ENCODE measurements around the gene PYGL. TPM values are rescaled to one million over a fixed set of nuclear protein-coding genes. Genes with fewer than 3 reads are reported as not detected.

PYGL gene
- polyA plus RNA-seq, 1 donor (not counting 4 experiments of a cell fraction or from before 2014, with no cell fraction given), result 331 TPM

DNA sequence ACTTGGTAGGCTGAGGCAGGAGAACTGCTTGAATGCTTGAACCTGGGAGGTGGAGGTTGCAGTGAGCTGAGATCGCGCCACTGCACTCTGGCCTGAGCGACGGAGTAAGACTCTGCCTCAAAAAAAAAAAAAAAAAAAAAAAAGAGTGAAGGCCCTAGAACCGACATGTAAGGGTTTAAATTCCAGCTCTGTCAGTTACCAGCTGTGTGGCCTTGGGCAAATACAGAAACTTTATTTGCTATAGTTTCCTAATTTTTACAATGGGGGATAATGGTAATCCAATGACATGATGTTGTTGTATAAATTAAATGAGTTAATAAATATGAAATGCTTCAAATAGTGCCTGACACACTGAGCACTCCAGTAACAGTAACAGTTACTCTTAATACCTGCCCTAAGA lies 19.6 kb upstream of the PYGL start:
- Histone ChIP-seq H3K9ac (ENCODE audit: control insufficient read depth, extremely low read depth, insufficient read depth, low read length) (no peak overlapping the region), H3K27me3 (ENCODE audit: control insufficient read depth, extremely low read depth, insufficient read depth, low read length) (no peaks in the 10 kb centered on the region), H4K20me1 (ENCODE audit: control insufficient read depth, extremely low read depth, insufficient read depth, low read length) (no peaks in the 10 kb centered on the region), H3K36me3 (ENCODE audit: control insufficient read depth in 2 of 2, extremely low read depth in 1 of 2, insufficient read depth in 2 of 2, low read length in 2 of 2) (no peaks in the 10 kb centered on the region), H3K4me1 (ENCODE audit: control insufficient read depth, extremely low read depth, insufficient read depth, low read length) (peaks cover 10% of the 10 kb centered on the region), H3K9me1 (ENCODE audit: control insufficient read depth, extremely low read depth, insufficient read depth, low read length) (no peaks in the 10 kb centered on the region), H2AFZ (ENCODE audit: control insufficient read depth, low read length) (no peak overlapping the region), H3K79me2 (ENCODE audit: control insufficient read depth, insufficient read depth, low read length) (no peaks in the 10 kb centered on the region), H3K4me2 (ENCODE audit: control insufficient read depth, extremely low read depth, insufficient read depth, low read depth, low read length) (no peak overlapping the region), H3K27ac (ENCODE audit: control insufficient read depth, insufficient read depth, low read length) (no peak overlapping the region), H3K9me3 (ENCODE audit: control insufficient read depth, low read depth, low read length) (no peaks in the 10 kb centered on the region), H3K4me3 (ENCODE audit: control insufficient read depth in 2 of 3, extremely low read depth in 1 of 3, insufficient read depth in 2 of 3, low read depth in 1 of 3, low read length in 3 of 3) (no peak overlapping the region)
- dilution Hi-C loops (cut with MboI; ENCODE audit: extremely low pct_ligation_motif_present, low sequenced_read_pairs), result no loop called here
- DNase-seq (ENCODE audit: low read depth, low spot score), result no peak
- no peak for TF ChIP-seq EZH2 (IDR thresholded peaks at IDR 0.05; ENCODE audit: low read length)
- no peak for TF ChIP-seq CTCF (optimal IDR thresholded peaks at IDR 0.05 in 1 of 3, IDR thresholded peaks at IDR 0.05 in 1 of 3, conservative IDR thresholded peaks at IDR 0.05 in 1 of 3; ENCODE audit: extremely low read depth in 1 of 3, insufficient read depth in 2 of 3, low read length in 3 of 3)
- FAIRE-seq, result no peak

- peak; percentile 84 for FAIRE-seq
- Histone ChIP-seq H3K4me3 (ENCODE audit: control insufficient read depth in 2 of 3, extremely low read depth in 1 of 3, insufficient read depth in 2 of 3, low read depth in 1 of 3, low read length in 3 of 3) (no peak overlapping the region), H2AFZ (ENCODE audit: control insufficient read depth, low read length) (no peak overlapping the region), H3K27me3 (ENCODE audit: control insufficient read depth, extremely low read depth, insufficient read depth, low read length) (no peaks in the 10 kb centered on the region), H4K20me1 (ENCODE audit: control insufficient read depth, extremely low read depth, insufficient read depth, low read length) (no peaks in the 10 kb centered on the region), H3K4me1 (ENCODE audit: control insufficient read depth, extremely low read depth, insufficient read depth, low read length) (peaks cover 10% of the 10 kb centered on the region), H3K9ac (ENCODE audit: control insufficient read depth, extremely low read depth, insufficient read depth, low read length) (no peak overlapping the region), H3K9me1 (ENCODE audit: control insufficient read depth, extremely low read depth, insufficient read depth, low read length) (no peaks in the 10 kb centered on the region), H3K36me3 (ENCODE audit: control insufficient read depth in 2 of 2, extremely low read depth in 1 of 2, insufficient read depth in 2 of 2, low read length in 2 of 2) (no peaks in the 10 kb centered on the region), H3K9me3 (ENCODE audit: control insufficient read depth, low read depth, low read length) (no peaks in the 10 kb centered on the region), H3K4me2 (ENCODE audit: control insufficient read depth, extremely low read depth, insufficient read depth, low read depth, low read length) (no peak overlapping the region), H3K79me2 (ENCODE audit: control insufficient read depth, insufficient read depth, low read length) (no peaks in the 10 kb centered on the region), H3K27ac (ENCODE audit: control insufficient read depth, insufficient read depth, low read length) (no peak overlapping the region)
- dilution Hi-C loops (cut with MboI; ENCODE audit: extremely low pct_ligation_motif_present, low sequenced_read_pairs), result no loop called here
- no peak for DNase-seq (ENCODE audit: low read depth, low spot score)
- TF ChIP-seq EZH2 (IDR thresholded peaks at IDR 0.05; ENCODE audit: low read length) (no peak), CTCF (optimal IDR thresholded peaks at IDR 0.05 in 1 of 3, IDR thresholded peaks at IDR 0.05 in 1 of 3, conservative IDR thresholded peaks at IDR 0.05 in 1 of 3; ENCODE audit: extremely low read depth in 1 of 3, insufficient read depth in 2 of 3, low read length in 3 of 3) (no peak)
Measured at GRCh38 chr14:50961605-50962221, 17.4 kb upstream of the PYGL start.
